ENCODE results near the gene KCNJ9.

- TF ChIP-seq CTCF (IDR thresholded peaks at IDR 0.05) (no peak), POLR2A (IDR thresholded peaks at IDR 0.05) (no peak), POLR2AphosphoS5 (IDR thresholded peaks at IDR 0.05; ENCODE audit: insufficient read depth in 1 of 2, low read depth in 1 of 2) (no peak)
These were observed 11.2 kb downstream of the KCNJ9 start for GRCh38 chr1:160092366-160093068.
